C4-2B (cell line): ENCODE measurements around the gene STT3B.
A peak's percentile ranks its signal among the peaks of the same experiment; 100 is the strongest.
"Not testable (repeated sequence)": the region's sequence is repeated elsewhere in the genome, so short reads cannot be mapped to it uniquely, and the experiment has no call there.

Experiments
- H3K27ac ChIP-seq: fragments of 450-650 bp; 2 replicates; pipeline ENCODE4 v1.5.1; 2017
- ZFX ChIP-seq: fragments of 450-650 bp; IDR thresholded peaks from 2 replicates; pipeline ENCODE4 v1.6.1; 2017
- TF ChIP-seq, protein P1 (sequence below): fragments of 450-650 bp; conservative IDR thresholded peaks from 2 replicates; pipeline ENCODE4 v1.5.1; 2017; ENCODE audit warnings: mild to moderate bottlenecking

The STT3B gene

DNA sequence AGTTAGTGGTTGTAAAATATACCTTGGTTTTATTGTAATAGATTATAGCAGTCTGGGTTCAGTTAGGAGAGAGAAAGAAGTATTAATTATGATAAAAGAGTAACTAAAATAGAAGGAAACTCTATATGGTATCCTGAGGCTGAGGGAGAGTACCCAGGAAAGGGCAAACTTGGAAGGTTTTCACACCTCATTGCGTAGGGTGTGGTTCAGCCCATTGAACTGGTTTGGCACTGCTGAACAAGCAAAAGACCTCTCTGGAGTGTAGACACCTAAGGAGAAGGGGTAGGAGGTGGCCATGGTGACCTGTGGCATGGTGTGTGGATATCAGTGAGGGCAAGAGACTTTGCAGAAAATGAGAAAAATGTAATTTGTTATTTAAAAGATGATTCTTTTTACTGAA lies 63.5 kb downstream of the STT3B start:
- no peak for TF ChIP-seq ZFX
- TF ChIP-seq, protein P1, sequence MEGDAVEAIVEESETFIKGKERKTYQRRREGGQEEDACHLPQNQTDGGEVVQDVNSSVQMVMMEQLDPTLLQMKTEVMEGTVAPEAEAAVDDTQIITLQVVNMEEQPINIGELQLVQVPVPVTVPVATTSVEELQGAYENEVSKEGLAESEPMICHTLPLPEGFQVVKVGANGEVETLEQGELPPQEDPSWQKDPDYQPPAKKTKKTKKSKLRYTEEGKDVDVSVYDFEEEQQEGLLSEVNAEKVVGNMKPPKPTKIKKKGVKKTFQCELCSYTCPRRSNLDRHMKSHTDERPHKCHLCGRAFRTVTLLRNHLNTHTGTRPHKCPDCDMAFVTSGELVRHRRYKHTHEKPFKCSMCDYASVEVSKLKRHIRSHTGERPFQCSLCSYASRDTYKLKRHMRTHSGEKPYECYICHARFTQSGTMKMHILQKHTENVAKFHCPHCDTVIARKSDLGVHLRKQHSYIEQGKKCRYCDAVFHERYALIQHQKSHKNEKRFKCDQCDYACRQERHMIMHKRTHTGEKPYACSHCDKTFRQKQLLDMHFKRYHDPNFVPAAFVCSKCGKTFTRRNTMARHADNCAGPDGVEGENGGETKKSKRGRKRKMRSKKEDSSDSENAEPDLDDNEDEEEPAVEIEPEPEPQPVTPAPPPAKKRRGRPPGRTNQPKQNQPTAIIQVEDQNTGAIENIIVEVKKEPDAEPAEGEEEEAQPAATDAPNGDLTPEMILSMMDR: no peak
- H3K27ac ChIP-seq: no peak overlapping the region

DNA sequence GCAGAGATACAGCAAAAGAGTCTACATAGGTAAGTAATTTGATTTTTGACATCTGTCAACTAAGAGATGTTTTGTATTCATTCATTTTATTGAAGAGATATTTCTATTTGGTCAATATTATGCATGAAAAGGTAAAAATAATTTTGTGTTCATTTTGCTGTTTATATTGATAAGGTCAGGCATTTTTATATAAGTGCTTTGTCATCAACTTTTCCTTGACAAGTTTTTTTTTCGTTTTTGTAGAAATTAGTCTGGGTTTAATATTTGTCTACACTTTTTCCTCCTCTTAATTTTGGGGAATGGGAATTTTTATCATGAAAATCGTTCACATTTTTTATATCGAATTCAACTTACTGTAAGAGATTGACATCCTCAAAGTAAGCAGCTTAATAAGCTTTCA lies 67.7 kb downstream of the STT3B start:
- no peak for TF ChIP-seq ZFX
- TF ChIP-seq, protein P1: no peak
- H3K27ac ChIP-seq: no peak overlapping the region

DNA sequence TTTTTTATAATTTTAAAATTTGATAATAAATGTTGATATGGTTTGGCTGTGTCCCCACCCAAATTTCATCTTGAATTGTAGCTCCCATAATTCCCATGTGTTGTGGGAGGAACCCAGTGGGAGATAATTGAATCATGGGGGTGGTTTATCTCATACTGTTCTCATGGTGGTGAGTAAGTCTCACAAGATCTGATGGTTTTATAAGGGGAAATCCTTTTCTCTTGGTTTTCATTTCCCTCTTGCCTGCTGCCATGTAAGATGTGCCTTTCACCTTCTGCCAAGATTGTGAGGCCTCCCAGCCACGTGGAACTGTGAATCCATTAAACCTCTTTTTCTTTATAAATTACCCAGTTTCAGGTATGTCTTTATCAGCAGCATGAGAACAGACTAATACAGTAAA lies 72.6 kb downstream of the STT3B start:
- not testable (repeated sequence) for H3K27ac ChIP-seq

DNA sequence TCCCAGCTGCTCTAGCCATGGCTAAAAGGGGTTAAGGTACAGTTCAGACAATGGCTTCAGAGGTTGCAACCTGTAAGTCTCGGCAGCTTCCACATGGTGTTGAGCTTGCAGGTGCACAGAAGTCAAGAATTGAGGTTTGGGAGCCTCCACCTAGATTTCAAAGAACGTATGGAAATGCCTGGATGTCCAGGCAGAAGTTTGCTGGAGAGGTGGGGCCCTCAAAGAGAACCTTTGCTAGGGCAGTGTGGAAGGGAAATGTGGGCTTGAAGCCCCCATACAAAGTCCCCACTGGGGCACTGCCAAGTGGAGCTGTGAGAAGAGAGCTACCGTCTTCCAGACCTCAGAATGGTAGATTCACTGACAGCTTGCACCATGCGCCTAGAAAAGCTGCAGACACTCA lies 73.7 kb downstream of the STT3B start:
- H3K27ac ChIP-seq: no peak overlapping the region
- no peak for TF ChIP-seq ZFX
- TF ChIP-seq, protein P1: no peak

DNA sequence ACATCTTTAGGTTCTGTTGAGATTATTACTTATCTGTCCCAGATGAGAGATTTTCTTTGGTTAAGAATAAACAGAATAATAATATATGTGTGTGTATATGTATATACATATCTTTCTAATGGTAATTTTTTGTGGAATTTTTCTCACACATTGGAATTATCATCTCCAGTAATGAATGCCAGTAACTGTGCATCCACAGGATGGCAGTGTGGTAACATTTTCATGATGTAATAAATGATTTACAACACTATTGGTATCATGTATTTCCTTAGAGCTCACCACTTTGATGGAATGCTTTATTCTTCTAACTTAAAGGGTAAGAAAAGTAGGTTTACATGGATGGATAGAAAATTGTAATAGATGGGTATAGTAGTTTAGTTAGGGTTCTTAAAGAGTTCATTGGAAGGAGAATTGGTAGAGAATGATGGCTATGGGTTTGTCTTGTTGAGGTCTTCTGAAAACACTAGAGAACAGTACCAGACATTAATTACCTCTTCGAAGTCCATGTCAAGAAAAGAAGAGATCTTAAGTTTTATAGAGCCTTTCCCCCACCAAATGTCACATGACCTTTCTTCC lies 78.1 kb downstream of the STT3B start:
- H3K27ac ChIP-seq: no peak overlapping the region
- TF ChIP-seq, protein P1: peak; percentile 69
- no peak for TF ChIP-seq ZFX

DNA sequence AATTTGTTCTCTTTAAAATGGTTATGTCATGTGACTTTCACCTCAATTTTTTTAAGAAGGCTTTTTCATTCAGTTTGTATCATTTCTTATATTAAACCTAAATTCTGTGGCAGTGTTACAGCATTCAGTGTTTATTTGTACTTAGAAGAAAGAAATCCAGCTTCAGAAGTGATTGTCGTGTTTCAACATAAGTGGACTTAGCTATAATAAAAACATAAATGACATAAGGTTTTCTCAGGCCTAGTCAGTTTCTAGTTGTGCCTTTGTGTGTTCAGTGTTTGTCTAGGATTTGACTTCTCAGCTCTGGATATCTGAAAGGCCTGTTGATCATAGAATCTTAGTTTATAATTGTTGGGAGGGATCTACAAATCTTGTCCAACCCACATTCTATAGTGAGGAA lies 80.5 kb downstream of the STT3B start:
- TF ChIP-seq, protein P1: no peak
- no peak for TF ChIP-seq ZFX
- no peak overlapping the region for H3K27ac ChIP-seq

DNA sequence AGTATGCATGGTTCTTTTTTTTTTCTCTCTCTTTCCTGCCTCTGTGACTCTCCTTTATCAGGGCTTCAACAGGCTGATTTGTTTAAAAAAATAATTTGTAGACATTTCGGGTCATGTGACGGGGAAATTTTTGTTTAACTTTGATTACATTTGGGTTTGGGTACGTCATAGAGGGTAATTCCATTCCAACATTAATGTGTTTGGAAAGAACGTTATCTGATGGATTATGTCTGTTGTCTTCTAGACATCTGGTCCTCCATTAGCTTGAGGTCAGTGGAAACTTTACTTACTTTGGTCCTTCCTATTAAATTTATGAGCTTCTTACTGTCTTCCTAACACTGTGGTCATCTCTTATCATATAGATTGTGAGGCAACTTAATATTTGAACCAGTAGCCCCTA lies 80.9 kb downstream of the STT3B start:
- H3K27ac ChIP-seq: no peak overlapping the region
- TF ChIP-seq, protein P1: no peak

DNA sequence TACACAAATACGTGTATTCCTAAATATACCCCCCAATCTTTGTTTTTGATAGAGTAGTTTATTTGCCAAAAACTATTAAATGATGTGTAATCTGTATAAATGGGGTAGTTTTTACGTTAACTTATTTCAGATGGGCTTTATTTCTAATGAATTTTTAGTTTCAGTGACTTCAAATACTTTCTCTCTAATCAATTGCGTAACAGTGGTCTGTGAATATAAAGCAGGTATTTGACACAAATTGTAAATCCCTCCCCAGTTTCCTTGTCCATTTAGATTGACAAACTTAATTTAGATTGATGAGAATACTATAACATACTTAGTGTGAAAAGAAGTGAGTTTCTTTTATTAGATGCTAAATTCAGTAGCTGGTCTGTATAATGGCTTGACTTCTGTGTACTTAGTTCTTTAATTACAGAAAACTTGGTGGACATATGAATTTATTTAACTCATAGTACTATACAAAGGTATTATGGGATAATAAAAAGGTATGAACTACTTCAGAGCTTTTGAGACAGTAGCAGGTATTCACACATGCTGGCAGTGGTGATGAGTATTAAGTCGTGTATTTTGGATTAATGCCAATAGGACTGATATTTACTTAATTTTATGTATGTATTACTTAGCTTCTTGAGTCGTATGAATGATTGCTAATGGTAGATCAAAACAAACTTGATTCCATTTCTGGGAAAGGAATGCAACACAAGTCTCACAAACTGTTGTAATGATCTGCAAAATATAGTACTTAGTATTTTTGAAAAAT lies 81.6 kb downstream of the STT3B start:
- H3K27ac ChIP-seq: no peak overlapping the region
- TF ChIP-seq, protein P1: no peak
- no peak for TF ChIP-seq ZFX
